ENCODE measurements around the gene FBXL19. TPM values are rescaled to one million over a fixed set of nuclear protein-coding genes. Genes with fewer than 3 reads are reported as not detected.
"Not testable (repeated sequence)": the region's sequence is repeated elsewhere in the genome, so short reads cannot be mapped to it uniquely, and the experiment has no call there.

Gene FBXL19
- total and polyA plus RNA-seq, 5 donors from 2014 or later, result 0.14 to 13.0 (median 0.19) TPM; not detected in 1

- Histone ChIP-seq H3K27me3 (ENCODE audit: control insufficient read depth, insufficient read depth, low read length) (no peaks in the 10 kb centered on the region), H3K4me3 (ENCODE audit: low read depth, low read length) (no peak overlapping the region), H3K27ac (ENCODE audit: insufficient read depth, low read length, poor library complexity, severe bottlenecking) (no peak overlapping the region), H3K4me1 (ENCODE audit: control insufficient read depth, insufficient read depth, low read length, poor library complexity, severe bottlenecking) (peaks cover 2% of the 10 kb centered on the region), H3K9me3 (ENCODE audit: control insufficient read depth in 2 of 2, low read length in 2 of 2) (no peaks in the 10 kb centered on the region), H3K36me3 (ENCODE audit: control insufficient read depth, insufficient read depth, low read length) (peaks cover 30% of the 10 kb centered on the region)
- ATAC-seq (ENCODE audit: low read depth in 2 of 2) (no peak), DNase-seq (no peak)
- H3K27ac Mint-ChIP-seq, result peak overlapping the region in 2 of 3 donors; percentile 1 to 28
- peaks cover 3 to 33% (median 22%) of the 10 kb centered on the region in 4 donors for H3K4me1 Mint-ChIP-seq
- H3K4me3 Mint-ChIP-seq, result peak overlapping the region in 1 of 4 donors; percentile 47
- peaks cover 24% of the 10 kb centered on the region for H3K36me3 Mint-ChIP-seq
- H3K9me3 Mint-ChIP-seq, result no peaks in the 10 kb centered on the region
- H3K27me3 Mint-ChIP-seq, result no peaks in the 10 kb centered on the region
Observed at GRCh38 chr16:30884760-30885159, 38.6 kb upstream of the FBXL19 start.

DNA sequence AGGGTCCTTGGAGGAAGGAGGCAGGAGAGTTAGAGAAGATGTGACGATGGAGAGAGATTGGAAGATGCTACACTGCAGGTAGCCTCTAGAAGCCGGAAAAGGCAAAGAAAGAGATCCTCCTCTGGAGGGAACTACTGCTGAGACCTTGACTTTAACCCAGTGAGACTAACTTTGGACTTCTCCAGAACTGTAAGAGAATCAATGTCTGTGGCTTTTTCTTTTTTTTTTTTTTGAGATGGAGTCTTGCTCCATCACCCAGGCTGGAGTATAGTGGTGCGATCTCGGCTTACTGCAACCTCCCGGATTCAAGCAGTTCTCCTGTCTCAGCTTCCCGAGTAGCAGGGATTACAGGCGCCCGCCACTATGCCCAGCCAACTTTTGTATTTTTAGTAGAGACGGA, 38.2 kb upstream of the FBXL19 start:
- H3K4me1 Mint-ChIP-seq, result peaks cover 3 to 33% (median 22%) of the 10 kb centered on the region in 4 donors
- no peaks in the 10 kb centered on the region for H3K27me3 ChIP-seq (ENCODE audit: control insufficient read depth, insufficient read depth, low read length)
- no peak overlapping the region for H3K4me3 ChIP-seq (ENCODE audit: low read depth, low read length)
- H3K9me3 ChIP-seq (ENCODE audit: control insufficient read depth in 2 of 2, low read length in 2 of 2), result no peaks in the 10 kb centered on the region
- H3K36me3 Mint-ChIP-seq, result peaks cover 27% of the 10 kb centered on the region
- H3K27me3 Mint-ChIP-seq, result no peaks in the 10 kb centered on the region
- H3K36me3 ChIP-seq (ENCODE audit: control insufficient read depth, insufficient read depth, low read length), result peaks cover 33% of the 10 kb centered on the region
- H3K4me1 ChIP-seq (ENCODE audit: control insufficient read depth, insufficient read depth, low read length, poor library complexity, severe bottlenecking), result peaks cover 2% of the 10 kb centered on the region
- no peak overlapping the region for H3K27ac ChIP-seq (ENCODE audit: insufficient read depth, low read length, poor library complexity, severe bottlenecking)
- DNase-seq (no peak), ATAC-seq (ENCODE audit: low read depth in 2 of 2) (no peak)
- peak overlapping the region in 1 of 3 donors; percentile 28 for H3K27ac Mint-ChIP-seq
- no peaks in the 10 kb centered on the region for H3K9me3 Mint-ChIP-seq
- H3K4me3 Mint-ChIP-seq, result peak overlapping the region in 1 of 4 donors; percentile 47

GRCh38 chr16:30886145-30886544, 37.2 kb upstream of the FBXL19 start:
- Histone ChIP-seq H3K36me3 (ENCODE audit: control insufficient read depth, insufficient read depth, low read length) (peaks cover 33% of the 10 kb centered on the region), H3K9me3 (ENCODE audit: control insufficient read depth in 2 of 2, low read length in 2 of 2) (no peaks in the 10 kb centered on the region), H3K27ac (ENCODE audit: insufficient read depth, low read length, poor library complexity, severe bottlenecking) (no peak overlapping the region), H3K4me3 (ENCODE audit: low read depth, low read length) (no peak overlapping the region), H3K27me3 (ENCODE audit: control insufficient read depth, insufficient read depth, low read length) (no peaks in the 10 kb centered on the region), H3K4me1 (ENCODE audit: control insufficient read depth, insufficient read depth, low read length, poor library complexity, severe bottlenecking) (peaks cover 2% of the 10 kb centered on the region)
- no peak overlapping the region for H3K4me3 Mint-ChIP-seq
- ATAC-seq (ENCODE audit: low read depth in 2 of 2) (no peak), DNase-seq (no peak)
- peak overlapping the region in 2 of 3 donors; percentile 63 to 83 for H3K27ac Mint-ChIP-seq
- peaks cover 27% of the 10 kb centered on the region for H3K36me3 Mint-ChIP-seq
- H3K9me3 Mint-ChIP-seq, result no peaks in the 10 kb centered on the region
- peaks cover 3 to 28% (median 20%) of the 10 kb centered on the region in 4 donors for H3K4me1 Mint-ChIP-seq
- H3K27me3 Mint-ChIP-seq, result no peaks in the 10 kb centered on the region

DNA sequence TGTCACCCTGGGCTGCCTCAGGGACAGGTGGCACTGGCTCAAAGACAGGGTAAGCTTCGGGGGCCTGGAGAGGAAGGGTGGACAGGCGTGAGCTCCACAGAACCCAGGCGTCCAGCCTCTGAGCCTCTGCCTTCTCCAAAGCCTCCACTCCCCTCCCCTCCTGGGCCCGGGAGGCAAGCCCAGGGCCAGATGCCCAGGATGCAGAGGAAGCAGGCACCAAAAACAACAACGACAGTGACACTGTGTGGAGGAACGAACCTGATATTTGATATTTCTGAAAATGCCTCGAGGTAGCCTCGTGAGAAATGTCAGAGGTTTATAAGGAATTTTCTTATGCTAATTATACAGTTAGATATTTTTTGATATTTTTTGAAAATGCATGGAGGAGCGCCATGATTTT, 35.4 kb upstream of the FBXL19 start:
- H3K27me3 ChIP-seq (ENCODE audit: control insufficient read depth, insufficient read depth, low read length), result no peaks in the 10 kb centered on the region
- Mint-ChIP-seq H3K36me3 (peaks cover 23% of the 10 kb centered on the region), H3K4me1 (peaks cover 3 to 26% (median 16%) of the 10 kb centered on the region in 4 donors), H3K9me3 (no peaks in the 10 kb centered on the region), H3K27ac (no peak overlapping the region), H3K4me3 (no peak overlapping the region), H3K27me3 (no peaks in the 10 kb centered on the region)
- H3K4me1 ChIP-seq (ENCODE audit: control insufficient read depth, insufficient read depth, low read length, poor library complexity, severe bottlenecking), result peaks cover 10% of the 10 kb centered on the region
- no peak for DNase-seq
- no peak overlapping the region for H3K27ac ChIP-seq (ENCODE audit: insufficient read depth, low read length, poor library complexity, severe bottlenecking)
- peaks cover 27% of the 10 kb centered on the region for H3K36me3 ChIP-seq (ENCODE audit: control insufficient read depth, insufficient read depth, low read length)
- ATAC-seq (ENCODE audit: low read depth in 2 of 2), result no peak
- H3K9me3 ChIP-seq (ENCODE audit: control insufficient read depth in 2 of 2, low read length in 2 of 2), result no peaks in the 10 kb centered on the region
- H3K4me3 ChIP-seq (ENCODE audit: low read depth, low read length), result no peak overlapping the region

GRCh38 chr16:30888856-30889499, 34.4 kb upstream of the FBXL19 start:
- H3K4me1 Mint-ChIP-seq, result peaks cover 3 to 28% (median 18%) of the 10 kb centered on the region in 4 donors
- H3K27ac ChIP-seq (ENCODE audit: insufficient read depth, low read length, poor library complexity, severe bottlenecking), result no peak overlapping the region
- H3K36me3 Mint-ChIP-seq, result peaks cover 22% of the 10 kb centered on the region
- peaks cover 4% of the 10 kb centered on the region for H3K27me3 Mint-ChIP-seq
- peaks cover 26% of the 10 kb centered on the region for H3K36me3 ChIP-seq (ENCODE audit: control insufficient read depth, insufficient read depth, low read length)
- H3K27me3 ChIP-seq (ENCODE audit: control insufficient read depth, insufficient read depth, low read length), result no peaks in the 10 kb centered on the region
- peak overlapping the region in 1 of 4 donors; percentile 71 for H3K4me3 Mint-ChIP-seq
- ATAC-seq (ENCODE audit: low read depth in 2 of 2) (no peak), DNase-seq (no peak)
- peak overlapping the region in 1 of 3 donors; percentile 65 for H3K27ac Mint-ChIP-seq
- H3K4me1 ChIP-seq (ENCODE audit: control insufficient read depth, insufficient read depth, low read length, poor library complexity, severe bottlenecking), result peaks cover 16% of the 10 kb centered on the region
- H3K9me3 ChIP-seq (ENCODE audit: control insufficient read depth in 2 of 2, low read length in 2 of 2), result no peaks in the 10 kb centered on the region
- no peak overlapping the region for H3K4me3 ChIP-seq (ENCODE audit: low read depth, low read length)
- H3K9me3 Mint-ChIP-seq, result no peaks in the 10 kb centered on the region

DNA sequence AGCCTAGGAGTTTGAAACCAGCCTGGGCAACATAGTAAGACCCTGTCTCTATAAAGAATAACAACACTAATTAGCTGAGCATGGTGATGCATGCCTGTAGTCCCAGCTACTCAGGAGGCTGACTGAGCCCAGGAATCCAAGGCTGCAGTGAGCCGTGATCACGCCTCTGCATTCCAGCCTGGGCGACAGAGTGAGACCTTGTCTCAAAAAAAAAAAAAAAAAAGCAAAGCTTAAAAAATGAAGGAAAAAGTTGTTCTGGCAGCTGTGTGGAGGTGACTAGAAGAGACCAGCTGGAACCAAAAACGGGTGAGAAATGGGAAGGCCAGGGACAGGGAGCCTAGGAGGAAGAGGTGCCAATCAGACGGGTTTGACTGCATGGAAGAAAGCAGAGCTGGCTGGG, 33.7 kb upstream of the FBXL19 start:
- Mint-ChIP-seq H3K9me3 (no peaks in the 10 kb centered on the region), H3K27ac (no peak overlapping the region), H3K4me1 (peaks cover 5 to 33% (median 18%) of the 10 kb centered on the region in 4 donors), H3K27me3 (peaks cover 4% of the 10 kb centered on the region), H3K4me3 (peak overlapping the region in 1 of 4 donors; percentile 69), H3K36me3 (peaks cover 21% of the 10 kb centered on the region)
- no peaks in the 10 kb centered on the region for H3K27me3 ChIP-seq (ENCODE audit: control insufficient read depth, insufficient read depth, low read length)
- no peak overlapping the region for H3K27ac ChIP-seq (ENCODE audit: insufficient read depth, low read length, poor library complexity, severe bottlenecking)
- no peak overlapping the region for H3K4me3 ChIP-seq (ENCODE audit: low read depth, low read length)
- no peak for DNase-seq
- H3K9me3 ChIP-seq (ENCODE audit: control insufficient read depth in 2 of 2, low read length in 2 of 2), result no peaks in the 10 kb centered on the region
- no peak for ATAC-seq (ENCODE audit: low read depth in 2 of 2)
- H3K36me3 ChIP-seq (ENCODE audit: control insufficient read depth, insufficient read depth, low read length), result peaks cover 25% of the 10 kb centered on the region
- H3K4me1 ChIP-seq (ENCODE audit: control insufficient read depth, insufficient read depth, low read length, poor library complexity, severe bottlenecking), result peaks cover 19% of the 10 kb centered on the region

DNA sequence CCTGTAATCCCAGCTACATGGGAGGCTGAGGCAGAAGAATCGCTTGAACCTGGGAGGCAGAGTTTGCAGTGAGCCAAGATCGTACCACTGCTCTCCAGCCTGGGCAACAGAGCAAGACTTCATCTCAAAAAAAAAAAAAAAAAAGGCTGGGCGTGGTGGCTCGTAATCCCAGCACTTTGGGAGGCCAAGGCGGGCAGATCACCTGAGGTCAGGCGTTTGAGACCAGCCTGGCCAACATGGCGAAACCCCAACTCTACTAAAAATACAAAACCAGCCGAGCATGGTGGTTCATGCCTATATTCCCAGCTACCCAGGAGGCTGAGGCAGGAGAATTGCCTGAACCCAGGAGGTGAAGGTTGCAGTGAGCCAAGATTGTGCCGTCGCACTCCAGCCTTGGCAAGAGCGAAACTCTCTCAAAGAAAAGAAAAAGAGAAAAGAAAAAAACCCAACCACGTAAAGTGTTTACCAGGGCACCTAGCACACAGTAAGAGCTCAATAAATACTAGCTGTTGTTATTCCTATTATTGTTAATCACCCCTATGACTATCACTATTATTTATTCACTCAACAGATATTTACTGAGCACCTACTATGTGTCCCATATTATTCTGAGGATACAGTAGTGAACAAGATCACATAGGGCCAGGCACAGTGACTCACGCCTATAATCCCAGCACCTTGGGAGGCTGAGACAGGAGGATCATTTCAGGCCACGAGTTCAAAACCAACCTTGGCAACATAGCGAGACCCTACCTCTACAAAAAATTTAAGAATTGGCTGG, 32.1 kb upstream of the FBXL19 start:
- Mint-ChIP-seq H3K27ac (peak overlapping the region in 1 of 3 donors; percentile 80), H3K4me1 (peaks cover 11 to 40% (median 22%) of the 10 kb centered on the region in 4 donors), H3K36me3 (peaks cover 12% of the 10 kb centered on the region), H3K4me3 (peak overlapping the region; percentile 35 to 90 (median 77))
- not testable (repeated sequence) for ATAC-seq (ENCODE audit: low read depth in 2 of 2); H3K9me3 Mint-ChIP-seq; DNase-seq; H3K27me3 ChIP-seq (ENCODE audit: control insufficient read depth, insufficient read depth, low read length); H3K27ac ChIP-seq (ENCODE audit: insufficient read depth, low read length, poor library complexity, severe bottlenecking); H3K9me3 ChIP-seq (ENCODE audit: control insufficient read depth in 2 of 2, low read length in 2 of 2); H3K27me3 Mint-ChIP-seq; H3K4me3 ChIP-seq (ENCODE audit: low read depth, low read length)
- H3K36me3 ChIP-seq (ENCODE audit: control insufficient read depth, insufficient read depth, low read length), result peaks cover 14% of the 10 kb centered on the region
- peaks cover 22% of the 10 kb centered on the region for H3K4me1 ChIP-seq (ENCODE audit: control insufficient read depth, insufficient read depth, low read length, poor library complexity, severe bottlenecking)

Measured in CD4-positive, CD25-positive, alpha-beta regulatory T cell (primary cell).